Osteoblast (primary cell): ENCODE results near the gene ACAP3. TPM values are rescaled to one million over a fixed set of nuclear protein-coding genes. Genes with fewer than 3 reads are reported as not detected.

Experiments used
- DNase-seq: peaks from one replicate; pipeline ENCODE4 v3.0.0; 2011; ENCODE audit warnings: low spot score, mixed read lengths; ENCODE audit not compliant: insufficient read length; ENCODE audit errors: missing footprints
- H2AFZ ChIP-seq: 2 replicates; pipeline ENCODE4 v1.6.0; 2011; ENCODE audit warnings: mild to moderate bottlenecking, low read length
- H3K27ac ChIP-seq: 2 replicates; pipeline ENCODE4 v1.5.1; 2011; ENCODE audit warnings: mild to moderate bottlenecking, low read depth, low read length, moderate library complexity
- H3K27me3 ChIP-seq: 2 replicates; pipeline ENCODE4 v1.6.0; 2012; ENCODE audit warnings: mild to moderate bottlenecking, control low read depth, inconsistent platforms, low read length, moderate library complexity; ENCODE audit not compliant: insufficient read depth
- H3K36me3 ChIP-seq: 2 replicates; pipeline ENCODE4 v1.5.1; 2011; ENCODE audit warnings: mild to moderate bottlenecking, low read length, control low read depth, moderate library complexity; ENCODE audit not compliant: insufficient read depth
- H3K4me1 ChIP-seq: 2 replicates; pipeline ENCODE4 v1.5.1; 2011; ENCODE audit warnings: mild to moderate bottlenecking, low read length, control low read depth, moderate library complexity; ENCODE audit not compliant: insufficient read depth
- H3K4me2 ChIP-seq: 2 replicates; pipeline ENCODE4 v1.6.0; 2011; ENCODE audit warnings: mild to moderate bottlenecking, low read length; ENCODE audit not compliant: insufficient read depth
- H3K4me3 ChIP-seq: fragments of 200-600 bp; sonication (generic); 3 replicates; pipeline ENCODE4 v1.5.1; 2012; ENCODE audit warnings: mild to moderate bottlenecking, low read length, inconsistent platforms; ENCODE audit not compliant: insufficient read depth
- H3K79me2 ChIP-seq: 2 replicates; pipeline ENCODE4 v1.6.0; 2012; ENCODE audit warnings: mild to moderate bottlenecking, low read length, control low read depth, inconsistent platforms; ENCODE audit not compliant: insufficient read depth
- H3K9me3 ChIP-seq: 2 replicates; pipeline ENCODE4 v1.5.1; 2011; ENCODE audit warnings: low read depth, low read length, control low read depth
- H4K20me1 ChIP-seq: 2 replicates; pipeline ENCODE4 v1.6.0; 2012; ENCODE audit warnings: mild to moderate bottlenecking, low read length, control low read depth; ENCODE audit not compliant: insufficient read depth
- total RNA-seq: library from RNA; depleted of rRNA; stranded (reverse); fragments of >200 nt; gene quantifications from 2 replicates; pipeline ENCODE4 v1.2.3, GENCODE V29; 2012
- TF ChIP-seq, protein P1 (sequence below): IDR thresholded peaks from 2 replicates; pipeline ENCODE4 v1.5.1; 2011; ENCODE audit warnings: mild to moderate bottlenecking, low read depth, low read length, moderate library complexity; ENCODE audit errors: extremely low read depth

Gene ACAP3
- total RNA-seq, 1 donor: 46.7 TPM

DNA sequence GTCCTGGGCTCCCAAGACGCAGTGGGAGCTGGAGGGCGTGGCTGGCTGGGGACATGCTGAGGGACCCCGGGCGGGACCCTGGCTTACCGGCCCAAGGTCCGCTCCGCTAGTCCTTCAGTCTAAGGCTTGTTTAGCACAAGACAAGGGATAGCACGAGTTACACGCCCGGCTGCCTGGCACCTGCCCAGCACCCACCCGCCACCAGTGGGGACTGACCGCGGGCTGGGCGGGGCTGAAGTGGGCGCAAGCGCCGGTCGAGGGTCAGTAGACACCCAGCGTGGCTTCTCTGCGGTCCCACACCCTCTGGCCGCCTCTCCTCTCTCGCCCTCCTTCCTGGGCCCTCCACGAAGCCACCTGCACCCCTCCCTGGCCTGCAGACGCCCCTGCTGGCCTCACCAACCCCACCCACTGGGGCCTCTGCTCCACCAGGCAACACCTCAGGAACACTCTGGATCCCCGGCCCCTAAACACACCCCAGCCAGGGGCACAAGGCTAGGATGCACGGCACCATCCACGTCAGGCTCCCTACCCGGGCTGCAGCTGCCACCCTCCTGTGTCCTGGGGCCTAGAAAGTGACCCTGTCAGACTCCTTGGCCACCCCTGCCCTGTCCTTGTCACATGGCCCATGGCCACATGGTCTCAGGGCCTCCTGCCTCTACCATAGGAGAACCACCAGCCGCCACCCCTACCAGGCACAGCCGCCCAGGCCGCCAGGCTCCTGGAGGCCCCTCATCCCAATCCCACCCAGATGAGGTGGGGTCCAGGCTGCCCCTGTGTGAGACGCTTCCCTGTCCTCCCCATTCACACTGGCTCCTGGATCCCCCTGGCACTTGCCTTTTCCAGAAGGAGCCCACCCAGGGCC, 29.4 kb upstream of the ACAP3 start:
- Histone ChIP-seq H3K27ac (no peak overlapping the region), H2AFZ (no peak overlapping the region), H3K4me1 (no peaks in the 10 kb centered on the region), H4K20me1 (peaks cover 36% of the 10 kb centered on the region), H3K79me2 (peaks cover 19% of the 10 kb centered on the region), H3K4me3 (no peak overlapping the region), H3K36me3 (peaks cover 32% of the 10 kb centered on the region), H3K9me3 (no peaks in the 10 kb centered on the region), H3K27me3 (no peaks in the 10 kb centered on the region), H3K4me2 (no peak overlapping the region)
- no peak for DNase-seq
- TF ChIP-seq, protein P1, sequence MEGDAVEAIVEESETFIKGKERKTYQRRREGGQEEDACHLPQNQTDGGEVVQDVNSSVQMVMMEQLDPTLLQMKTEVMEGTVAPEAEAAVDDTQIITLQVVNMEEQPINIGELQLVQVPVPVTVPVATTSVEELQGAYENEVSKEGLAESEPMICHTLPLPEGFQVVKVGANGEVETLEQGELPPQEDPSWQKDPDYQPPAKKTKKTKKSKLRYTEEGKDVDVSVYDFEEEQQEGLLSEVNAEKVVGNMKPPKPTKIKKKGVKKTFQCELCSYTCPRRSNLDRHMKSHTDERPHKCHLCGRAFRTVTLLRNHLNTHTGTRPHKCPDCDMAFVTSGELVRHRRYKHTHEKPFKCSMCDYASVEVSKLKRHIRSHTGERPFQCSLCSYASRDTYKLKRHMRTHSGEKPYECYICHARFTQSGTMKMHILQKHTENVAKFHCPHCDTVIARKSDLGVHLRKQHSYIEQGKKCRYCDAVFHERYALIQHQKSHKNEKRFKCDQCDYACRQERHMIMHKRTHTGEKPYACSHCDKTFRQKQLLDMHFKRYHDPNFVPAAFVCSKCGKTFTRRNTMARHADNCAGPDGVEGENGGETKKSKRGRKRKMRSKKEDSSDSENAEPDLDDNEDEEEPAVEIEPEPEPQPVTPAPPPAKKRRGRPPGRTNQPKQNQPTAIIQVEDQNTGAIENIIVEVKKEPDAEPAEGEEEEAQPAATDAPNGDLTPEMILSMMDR: no peak

DNA sequence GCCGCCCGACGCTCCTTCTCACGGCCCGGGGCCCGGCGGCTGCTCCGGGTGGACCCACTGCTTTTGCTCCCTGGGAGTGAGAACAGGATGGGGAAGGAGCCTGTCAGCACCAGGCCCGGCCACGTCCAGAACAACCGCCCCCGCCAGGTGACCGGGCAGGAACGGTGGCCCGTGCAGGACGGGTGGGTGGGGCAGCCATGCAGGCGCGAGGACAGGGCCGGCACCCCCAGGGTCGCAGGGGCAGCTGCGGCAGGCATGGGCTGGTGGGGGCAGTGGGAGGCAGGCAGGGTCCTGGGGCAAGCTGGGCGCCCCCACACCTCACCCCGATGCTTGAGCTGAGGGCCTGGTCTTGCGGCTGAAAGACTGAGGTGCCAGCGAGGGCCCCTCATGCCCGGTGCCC, 28.7 kb upstream of the ACAP3 start:
- Histone ChIP-seq H3K27ac (no peak overlapping the region), H3K4me3 (no peak overlapping the region), H4K20me1 (peaks cover 30% of the 10 kb centered on the region), H3K79me2 (peaks cover 12% of the 10 kb centered on the region), H3K9me3 (no peaks in the 10 kb centered on the region), H2AFZ (no peak overlapping the region), H3K27me3 (no peaks in the 10 kb centered on the region), H3K36me3 (peaks cover 26% of the 10 kb centered on the region), H3K4me2 (no peak overlapping the region), H3K4me1 (no peaks in the 10 kb centered on the region)
- no peak for DNase-seq
- TF ChIP-seq, protein P1: no peak

DNA sequence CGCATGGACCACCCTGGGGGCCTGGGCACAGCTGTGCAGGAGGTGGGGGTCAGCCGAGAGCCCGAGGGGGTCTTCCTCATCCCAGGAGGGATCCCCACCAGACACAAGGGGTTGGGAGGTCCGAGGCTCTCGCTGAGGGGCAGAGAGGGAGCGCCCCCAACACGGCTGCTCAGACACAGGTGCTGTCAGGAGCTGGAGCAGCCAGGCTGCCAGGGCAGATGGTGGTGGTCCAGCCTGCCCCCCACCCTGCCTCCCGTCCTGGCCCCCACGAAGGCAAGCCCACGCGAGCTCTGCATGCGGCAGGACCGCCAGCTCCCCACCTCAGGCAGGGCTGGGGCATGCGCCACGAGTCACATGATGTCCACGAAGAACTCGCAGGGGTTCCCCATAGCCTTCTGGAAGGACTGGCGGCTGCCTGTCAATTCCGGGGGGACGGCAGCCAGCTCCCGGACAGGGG, 28.1 kb upstream of the ACAP3 start:
- Histone ChIP-seq H3K36me3 (peaks cover 20% of the 10 kb centered on the region), H4K20me1 (peaks cover 24% of the 10 kb centered on the region), H3K4me2 (no peak overlapping the region), H3K9me3 (no peaks in the 10 kb centered on the region), H3K27me3 (no peaks in the 10 kb centered on the region), H3K27ac (no peak overlapping the region), H3K4me3 (no peak overlapping the region), H3K79me2 (peaks cover 6% of the 10 kb centered on the region), H2AFZ (no peak overlapping the region), H3K4me1 (no peaks in the 10 kb centered on the region)
- TF ChIP-seq, protein P1: no peak
- DNase-seq: no peak

DNA sequence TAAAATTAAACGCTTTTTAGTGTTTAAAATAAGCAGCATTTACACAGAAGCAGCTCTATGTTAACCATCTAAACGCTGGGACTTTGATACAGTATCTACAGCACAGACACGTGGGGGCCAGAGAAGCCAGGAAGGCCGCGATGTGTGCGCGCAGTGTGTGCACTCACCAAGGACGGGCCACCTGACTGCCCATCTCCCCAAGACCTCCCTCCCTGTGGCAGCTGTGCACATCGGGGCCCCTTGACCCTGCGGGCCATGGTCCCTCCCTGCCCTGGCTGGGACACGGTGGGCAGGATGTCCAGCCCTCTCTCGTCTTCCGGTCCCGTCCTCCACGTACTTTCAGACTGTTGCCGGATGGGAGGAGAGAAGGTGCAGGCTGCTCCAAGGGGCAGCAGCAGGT, 27.6 kb upstream of the ACAP3 start:
- H3K36me3 ChIP-seq: peaks cover 15% of the 10 kb centered on the region
- H3K27me3 ChIP-seq: no peaks in the 10 kb centered on the region
- H4K20me1 ChIP-seq: peaks cover 18% of the 10 kb centered on the region
- peaks cover under 1% of the 10 kb centered on the region for H3K79me2 ChIP-seq
- no peak overlapping the region for H3K4me3 ChIP-seq
- H3K4me2 ChIP-seq: no peak overlapping the region
- H3K9me3 ChIP-seq: no peaks in the 10 kb centered on the region
- no peak for DNase-seq
- H3K4me1 ChIP-seq: no peaks in the 10 kb centered on the region
- H2AFZ ChIP-seq: no peak overlapping the region
- no peak overlapping the region for H3K27ac ChIP-seq
- TF ChIP-seq, protein P1: no peak
